ENCODE measurements around the gene PATJ. TPM values are rescaled to one million over a fixed set of nuclear protein-coding genes. Genes with fewer than 3 reads are reported as not detected.

Gene PATJ
- total RNA-seq, 2 donors from 2014 or later = 47.8 to 64.5 TPM

GRCh38 chr1:62138029-62138428, 395.7 kb downstream of the PATJ start:
- Histone ChIP-seq H3K36me3 (peaks cover 8% of the 10 kb centered on the region), H3K27ac (no peak overlapping the region), H3K9me3 (no peaks in the 10 kb centered on the region), H3K4me3 (no peak overlapping the region), H3K27me3 (replicated peaks; ENCODE audit: insufficient read depth) (no peaks in the 10 kb centered on the region), H3K4me1 (ENCODE audit: control insufficient read depth in 1 of 2, low read depth in 2 of 2) (no peaks in the 10 kb centered on the region)
- no peak for TF ChIP-seq CTCF (IDR thresholded peaks at IDR 0.05)
- no peak for DNase-seq (ENCODE audit: low spot score)
- no peak for ATAC-seq (ENCODE audit: insufficient number of reproducible peaks, low FRiP score, low read depth)

- no peak for TF ChIP-seq CTCF (IDR thresholded peaks at IDR 0.05)
- no peaks in the 10 kb centered on the region for H3K9me3 ChIP-seq
- H3K27ac ChIP-seq = no peak overlapping the region
- H3K36me3 ChIP-seq = peaks cover 8% of the 10 kb centered on the region
- no peaks in the 10 kb centered on the region for H3K27me3 ChIP-seq (replicated peaks; ENCODE audit: insufficient read depth)
- no peak for ATAC-seq (ENCODE audit: insufficient number of reproducible peaks, low FRiP score, low read depth)
- no peak overlapping the region for H3K4me3 ChIP-seq
- DNase-seq (ENCODE audit: low spot score) = no peak
- no peaks in the 10 kb centered on the region for H3K4me1 ChIP-seq (ENCODE audit: control insufficient read depth in 1 of 2, low read depth in 2 of 2)
These were observed 397.1 kb downstream of the PATJ start for GRCh38 chr1:62139410-62139809.

GRCh38 chr1:62140666-62141065, 398.4 kb downstream of the PATJ start:
- TF ChIP-seq CTCF (IDR thresholded peaks at IDR 0.05) = no peak
- Histone ChIP-seq H3K4me1 (ENCODE audit: control insufficient read depth in 1 of 2, low read depth in 2 of 2) (no peaks in the 10 kb centered on the region), H3K9me3 (no peaks in the 10 kb centered on the region), H3K36me3 (peaks cover 8% of the 10 kb centered on the region), H3K27ac (no peak overlapping the region), H3K4me3 (no peak overlapping the region), H3K27me3 (replicated peaks; ENCODE audit: insufficient read depth) (no peaks in the 10 kb centered on the region)
- ATAC-seq (ENCODE audit: insufficient number of reproducible peaks, low FRiP score, low read depth) (no peak), DNase-seq (ENCODE audit: low spot score) (no peak)

- Histone ChIP-seq H3K4me3 (no peak overlapping the region), H3K27ac (no peak overlapping the region), H3K9me3 (no peaks in the 10 kb centered on the region), H3K27me3 (replicated peaks; ENCODE audit: insufficient read depth) (no peaks in the 10 kb centered on the region), H3K4me1 (ENCODE audit: control insufficient read depth in 1 of 2, low read depth in 2 of 2) (no peaks in the 10 kb centered on the region), H3K36me3 (peaks cover 8% of the 10 kb centered on the region)
- DNase-seq (ENCODE audit: low spot score) = no peak
- TF ChIP-seq CTCF (IDR thresholded peaks at IDR 0.05) = no peak
- no peak for ATAC-seq (ENCODE audit: insufficient number of reproducible peaks, low FRiP score, low read depth)
These were observed 400.2 kb downstream of the PATJ start for GRCh38 chr1:62142496-62142895.

- Histone ChIP-seq H3K9me3 (no peaks in the 10 kb centered on the region), H3K27me3 (replicated peaks; ENCODE audit: insufficient read depth) (no peaks in the 10 kb centered on the region), H3K27ac (no peak overlapping the region), H3K4me1 (ENCODE audit: control insufficient read depth in 1 of 2, low read depth in 2 of 2) (no peaks in the 10 kb centered on the region), H3K36me3 (peaks cover 11% of the 10 kb centered on the region), H3K4me3 (no peak overlapping the region)
- ATAC-seq (ENCODE audit: insufficient number of reproducible peaks, low FRiP score, low read depth) (no peak), DNase-seq (ENCODE audit: low spot score) (no peak)
- TF ChIP-seq CTCF (IDR thresholded peaks at IDR 0.05) = peak; percentile 57
These were observed 402.1 kb downstream of the PATJ start for GRCh38 chr1:62144238-62144831.

Measured in thoracic aorta (tissue), 2 donors.